ENCODE data around the gene ACADL.
"Not testable (repeated sequence)": the region's sequence is repeated elsewhere in the genome, so short reads cannot be mapped to it uniquely, and the experiment has no call there.

ACADL gene

GRCh38 chr2:210190345-210190744, 34.9 kb downstream of the ACADL start:
- Histone ChIP-seq H3K27me3 (replicated peaks) (no peaks in the 10 kb centered on the region), H3K27ac (no peak overlapping the region), H3K4me3 (ENCODE audit: low read depth, low read length) (no peak overlapping the region), H3K36me3 (replicated peaks) (no peaks in the 10 kb centered on the region)
- no peak for TF ChIP-seq CTCF (IDR thresholded peaks at IDR 0.05; ENCODE audit: low read depth, low read length, missing control alignments)
- no peak for DNase-seq
- in situ Hi-C loops (cut with HindIII; ENCODE audit: low pct_ligation_motif_present, low sequenced_read_pairs): loop anchor here (10.0 kb wide), 1 partner anchor 216 kb away; no protein-coding TSS in a partner anchor

GRCh38 chr2:210189452-210190138, 35.7 kb downstream of the ACADL start:
- Histone ChIP-seq H3K27me3 (replicated peaks) (no peaks in the 10 kb centered on the region), H3K4me3 (ENCODE audit: low read depth, low read length) (no peak overlapping the region), H3K27ac (no peak overlapping the region), H3K36me3 (replicated peaks) (no peaks in the 10 kb centered on the region)
- no peak for DNase-seq
- TF ChIP-seq CTCF (IDR thresholded peaks at IDR 0.05; ENCODE audit: low read depth, low read length, missing control alignments): no peak
- in situ Hi-C loops (cut with HindIII; ENCODE audit: low pct_ligation_motif_present, low sequenced_read_pairs): loop anchor here (10.0 kb wide), 1 partner anchor 215 kb away; no protein-coding TSS in a partner anchor

GRCh38 chr2:210188755-210189154, 36.5 kb downstream of the ACADL start:
- no peak for DNase-seq
- in situ Hi-C loops (cut with HindIII; ENCODE audit: low pct_ligation_motif_present, low sequenced_read_pairs): no loop called here
- no peak overlapping the region for H3K4me3 ChIP-seq (ENCODE audit: low read depth, low read length)
- no peaks in the 10 kb centered on the region for H3K27me3 ChIP-seq (replicated peaks)
- no peaks in the 10 kb centered on the region for H3K36me3 ChIP-seq (replicated peaks)
- H3K27ac ChIP-seq: no peak overlapping the region
- no peak for TF ChIP-seq CTCF (IDR thresholded peaks at IDR 0.05; ENCODE audit: low read depth, low read length, missing control alignments)

GRCh38 chr2:210188190-210188589, 37.1 kb downstream of the ACADL start:
- H3K27ac ChIP-seq: no peak overlapping the region
- no peaks in the 10 kb centered on the region for H3K27me3 ChIP-seq (replicated peaks)
- no peak overlapping the region for H3K4me3 ChIP-seq (ENCODE audit: low read depth, low read length)
- in situ Hi-C loops (cut with HindIII; ENCODE audit: low pct_ligation_motif_present, low sequenced_read_pairs): no loop called here
- TF ChIP-seq CTCF (IDR thresholded peaks at IDR 0.05; ENCODE audit: low read depth, low read length, missing control alignments): no peak
- no peaks in the 10 kb centered on the region for H3K36me3 ChIP-seq (replicated peaks)
- no peak for DNase-seq

GRCh38 chr2:210183936-210184335, 41.3 kb downstream of the ACADL start:
- H3K36me3 ChIP-seq (replicated peaks); H3K27ac ChIP-seq; H3K27me3 ChIP-seq (replicated peaks); in situ Hi-C loops (cut with HindIII; ENCODE audit: low pct_ligation_motif_present, low sequenced_read_pairs); DNase-seq; H3K4me3 ChIP-seq (ENCODE audit: low read depth, low read length): not testable (repeated sequence)

GRCh38 chr2:210181606-210182088, 43.6 kb downstream of the ACADL start:
- in situ Hi-C loops (cut with HindIII; ENCODE audit: low pct_ligation_motif_present, low sequenced_read_pairs); DNase-seq; H3K4me3 ChIP-seq (ENCODE audit: low read depth, low read length); H3K36me3 ChIP-seq (replicated peaks); H3K27me3 ChIP-seq (replicated peaks); H3K27ac ChIP-seq: not testable (repeated sequence)

- H3K27me3 ChIP-seq (replicated peaks); H3K27ac ChIP-seq; H3K36me3 ChIP-seq (replicated peaks); DNase-seq; in situ Hi-C loops (cut with HindIII; ENCODE audit: low pct_ligation_motif_present, low sequenced_read_pairs); H3K4me3 ChIP-seq (ENCODE audit: low read depth, low read length): not testable (repeated sequence)
These were observed 44.1 kb downstream of the ACADL start for GRCh38 chr2:210181033-210181605.
